OCI-LY3 (cell line): ENCODE results near the gene ANKRD28.

ENCODE experiments used
- H2AFZ ChIP-seq: fragments of 200-600, 300-600 bp; shearing (Covaris generic); 2 replicates; pipeline ENCODE4 v1.6.0; 2014; ENCODE audit warnings: antibody characterized with exemption, low read depth, low read length
- H3K27ac ChIP-seq: fragments of 200-600, 300-600 bp; sonication (generic); 2 replicates; pipeline ENCODE4 v1.5.1; 2014; ENCODE audit warnings: mild to moderate bottlenecking, low read length, moderate library complexity, mixed read lengths
- H3K27me3 ChIP-seq: fragments of 200-600, 300-600 bp; sonication (generic); 2 replicates; pipeline ENCODE4 v1.6.1; 2014; ENCODE audit warnings: low read depth, low read length, mixed read lengths
- H3K36me3 ChIP-seq: fragments of 200-600, 300-600 bp; sonication (generic); replicated peaks from 2 replicates; pipeline ENCODE3; 2014; ENCODE audit warnings: low read depth, low read length, mixed read lengths
- H3K4me1 ChIP-seq: fragments of 300-600, 200-600 bp; sonication (generic); 2 replicates; pipeline ENCODE4 v1.6.1; 2014; ENCODE audit warnings: low read length, mixed read lengths
- H3K4me2 ChIP-seq: fragments of 200-600, 300-600 bp; sonication (generic); 2 replicates; pipeline ENCODE4 v1.6.1; 2014; ENCODE audit warnings: low read length, mixed read lengths
- H3K4me3 ChIP-seq: fragments of 300-600, 200-600 bp; sonication (generic); 2 replicates; pipeline ENCODE4 v1.5.1; 2014; ENCODE audit warnings: antibody characterized with exemption, mild to moderate bottlenecking, low read length, moderate library complexity
- H3K79me2 ChIP-seq: fragments of 300-600, 200-600 bp; shearing (Covaris generic); 2 replicates; pipeline ENCODE4 v1.6.1; 2014; ENCODE audit warnings: mild to moderate bottlenecking, low read length, mixed read lengths
- H3K9ac ChIP-seq: fragments of 300-600, 200-600 bp; shearing (Covaris generic); 2 replicates; pipeline ENCODE4 v1.6.0; 2014; ENCODE audit warnings: mild to moderate bottlenecking, low read length, moderate library complexity
- H3K9me3 ChIP-seq: fragments of 200-600, 300-600 bp; shearing (Covaris generic); 2 replicates; pipeline ENCODE4 v1.6.1; 2014; ENCODE audit warnings: low read length, mixed read lengths; ENCODE audit not compliant: insufficient read depth
- H4K20me1 ChIP-seq: fragments of 200-600, 300-600 bp; sonication (generic); 2 replicates; pipeline ENCODE4 v1.6.1; 2016; ENCODE audit warnings: low read length, mixed read lengths; ENCODE audit not compliant: insufficient read depth
- EZH2phosphoT487 ChIP-seq: fragments of 200-600 bp; shearing (Covaris generic); IDR thresholded peaks from 2 replicates; pipeline ENCODE4 v1.6.1; 2018; ENCODE audit warnings: antibody characterized with exemption, mixed run types, low read depth
- TF ChIP-seq, protein P1 (sequence below): fragments of 200-600, 300-600 bp; sonication (generic); IDR thresholded peaks from 2 replicates; pipeline ENCODE4 v1.5.1; 2014; ENCODE audit warnings: antibody characterized with exemption, low read length, low read depth

Gene ANKRD28

DNA sequence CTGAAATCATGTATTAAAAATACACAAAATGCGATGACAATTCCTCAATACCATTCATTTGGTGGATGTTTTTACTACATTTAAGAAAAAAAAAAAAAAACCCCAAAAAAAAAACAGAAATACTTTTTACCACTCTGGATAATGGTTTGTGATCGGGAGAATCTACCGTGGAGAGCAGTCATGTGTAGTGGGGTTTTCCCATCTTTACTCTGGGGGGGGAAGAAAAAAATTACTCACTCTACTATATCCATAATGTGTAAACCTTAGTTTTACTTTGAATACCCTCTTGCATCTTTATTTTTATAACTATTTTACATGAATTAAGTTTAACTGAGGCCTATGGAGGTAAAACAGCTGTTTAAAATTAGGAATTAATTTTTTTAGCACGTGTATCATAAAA is 83.3 kb downstream of the ANKRD28 start:
- H4K20me1 ChIP-seq = no peaks in the 10 kb centered on the region

DNA sequence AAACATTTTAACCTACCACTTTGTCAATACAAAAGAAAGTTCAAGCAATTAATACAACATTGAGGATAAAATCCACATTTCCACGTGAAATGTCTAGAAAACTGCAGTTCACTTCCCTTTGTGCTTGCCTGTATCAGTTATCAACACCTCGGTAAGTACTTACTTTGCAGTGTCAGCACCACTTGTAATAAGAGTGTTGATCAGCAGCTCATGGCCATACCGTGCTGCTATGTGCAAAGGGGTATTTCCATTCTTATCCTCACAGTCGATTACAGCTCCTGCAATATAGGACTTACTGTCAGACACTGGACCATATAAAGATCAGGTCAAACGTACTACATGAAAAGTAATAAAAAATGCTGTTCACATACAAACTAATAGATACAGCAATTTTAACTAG is 84.4 kb downstream of the ANKRD28 start:
- no peak for TF ChIP-seq EZH2phosphoT487
- TF ChIP-seq, protein P1, sequence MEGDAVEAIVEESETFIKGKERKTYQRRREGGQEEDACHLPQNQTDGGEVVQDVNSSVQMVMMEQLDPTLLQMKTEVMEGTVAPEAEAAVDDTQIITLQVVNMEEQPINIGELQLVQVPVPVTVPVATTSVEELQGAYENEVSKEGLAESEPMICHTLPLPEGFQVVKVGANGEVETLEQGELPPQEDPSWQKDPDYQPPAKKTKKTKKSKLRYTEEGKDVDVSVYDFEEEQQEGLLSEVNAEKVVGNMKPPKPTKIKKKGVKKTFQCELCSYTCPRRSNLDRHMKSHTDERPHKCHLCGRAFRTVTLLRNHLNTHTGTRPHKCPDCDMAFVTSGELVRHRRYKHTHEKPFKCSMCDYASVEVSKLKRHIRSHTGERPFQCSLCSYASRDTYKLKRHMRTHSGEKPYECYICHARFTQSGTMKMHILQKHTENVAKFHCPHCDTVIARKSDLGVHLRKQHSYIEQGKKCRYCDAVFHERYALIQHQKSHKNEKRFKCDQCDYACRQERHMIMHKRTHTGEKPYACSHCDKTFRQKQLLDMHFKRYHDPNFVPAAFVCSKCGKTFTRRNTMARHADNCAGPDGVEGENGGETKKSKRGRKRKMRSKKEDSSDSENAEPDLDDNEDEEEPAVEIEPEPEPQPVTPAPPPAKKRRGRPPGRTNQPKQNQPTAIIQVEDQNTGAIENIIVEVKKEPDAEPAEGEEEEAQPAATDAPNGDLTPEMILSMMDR = no peak
- Histone ChIP-seq H3K36me3 (peaks cover 7% of the 10 kb centered on the region), H3K9me3 (no peaks in the 10 kb centered on the region), H4K20me1 (no peaks in the 10 kb centered on the region), H3K27me3 (no peaks in the 10 kb centered on the region), H3K79me2 (no peaks in the 10 kb centered on the region), H3K4me3 (no peak overlapping the region), H3K27ac (no peak overlapping the region), H3K4me2 (no peak overlapping the region), H3K4me1 (peaks cover 14% of the 10 kb centered on the region), H3K9ac (no peak overlapping the region), H2AFZ (no peak overlapping the region)

More for the DNA sequence above, 83.3 kb downstream of the ANKRD28 start:
- H3K27ac ChIP-seq = no peak overlapping the region
- no peak overlapping the region for H2AFZ ChIP-seq
- no peaks in the 10 kb centered on the region for H3K27me3 ChIP-seq
- no peaks in the 10 kb centered on the region for H3K9me3 ChIP-seq
- H3K4me2 ChIP-seq = peak overlapping the region; percentile 37
- no peaks in the 10 kb centered on the region for H3K79me2 ChIP-seq
- H3K4me1 ChIP-seq = peaks cover 14% of the 10 kb centered on the region
- peaks cover 4% of the 10 kb centered on the region for H3K36me3 ChIP-seq
- TF ChIP-seq, protein P1 = no peak
- no peak for TF ChIP-seq EZH2phosphoT487
- no peak overlapping the region for H3K9ac ChIP-seq
- H3K4me3 ChIP-seq = peak overlapping the region; percentile 9; the same call in 1 of the 2 replicates

GRCh38 chr3:15711281-15711680 is 86.5 kb downstream of the ANKRD28 start:
- Histone ChIP-seq H3K27me3 (no peaks in the 10 kb centered on the region), H3K9me3 (no peaks in the 10 kb centered on the region), H3K79me2 (no peaks in the 10 kb centered on the region), H3K4me1 (peaks cover 14% of the 10 kb centered on the region), H3K9ac (no peak overlapping the region), H3K27ac (no peak overlapping the region), H4K20me1 (no peaks in the 10 kb centered on the region), H3K36me3 (peaks cover 18% of the 10 kb centered on the region), H2AFZ (no peak overlapping the region), H3K4me2 (no peak overlapping the region), H3K4me3 (no peak overlapping the region)
- TF ChIP-seq EZH2phosphoT487 = no peak
- TF ChIP-seq, protein P1 = no peak

- no peak overlapping the region for H3K27ac ChIP-seq
- no peaks in the 10 kb centered on the region for H4K20me1 ChIP-seq
- peaks cover 18% of the 10 kb centered on the region for H3K36me3 ChIP-seq
- no peak overlapping the region for H3K4me3 ChIP-seq
- H2AFZ ChIP-seq = no peak overlapping the region
- H3K4me2 ChIP-seq = no peak overlapping the region
- H3K9ac ChIP-seq = no peak overlapping the region
- no peaks in the 10 kb centered on the region for H3K79me2 ChIP-seq
- peaks cover 4% of the 10 kb centered on the region; the same call in 1 of the 2 replicates for H3K4me1 ChIP-seq
- H3K9me3 ChIP-seq = no peaks in the 10 kb centered on the region
- H3K27me3 ChIP-seq = no peaks in the 10 kb centered on the region
- TF ChIP-seq EZH2phosphoT487 = no peak
- TF ChIP-seq, protein P1 = no peak
These were observed 88.7 kb downstream of the ANKRD28 start for GRCh38 chr3:15708882-15709677.
